Activated CD4-positive, alpha-beta T cell treated with anti-CD3 and anti-CD28 coated beads for 1 hour (primary cell): ENCODE results near the gene COA6.
A peak's percentile ranks its signal among the peaks of the same experiment; 100 is the strongest.
"Not testable (repeated sequence)": the region's sequence is repeated elsewhere in the genome, so short reads cannot be mapped to it uniquely, and the experiment has no call there.

Experiments used
- DNase-seq: peaks from one replicate; pipeline ENCODE4 v3.0.0-alpha.2; 2020

Gene COA6

DNA sequence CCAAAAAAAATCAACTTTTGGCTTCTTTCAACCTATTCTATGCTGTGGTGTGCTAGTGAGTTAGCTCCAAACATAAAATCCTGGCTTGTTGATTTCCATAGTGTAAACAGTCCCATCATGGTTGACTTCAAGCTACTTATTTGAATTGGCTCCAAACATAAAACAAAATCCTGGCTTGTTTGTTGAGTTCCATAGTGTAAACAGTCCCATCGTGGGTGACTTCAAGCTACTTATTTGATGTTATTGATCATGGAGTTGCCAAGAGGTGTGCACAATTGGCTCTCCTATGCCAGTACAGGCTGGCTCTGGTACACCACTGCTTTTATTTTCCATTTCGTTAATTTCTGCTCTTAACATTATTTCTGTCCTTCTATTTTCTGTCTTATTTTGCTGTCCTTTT is 1.8 kb upstream of the COA6 start:
- DNase-seq = no peak

DNA sequence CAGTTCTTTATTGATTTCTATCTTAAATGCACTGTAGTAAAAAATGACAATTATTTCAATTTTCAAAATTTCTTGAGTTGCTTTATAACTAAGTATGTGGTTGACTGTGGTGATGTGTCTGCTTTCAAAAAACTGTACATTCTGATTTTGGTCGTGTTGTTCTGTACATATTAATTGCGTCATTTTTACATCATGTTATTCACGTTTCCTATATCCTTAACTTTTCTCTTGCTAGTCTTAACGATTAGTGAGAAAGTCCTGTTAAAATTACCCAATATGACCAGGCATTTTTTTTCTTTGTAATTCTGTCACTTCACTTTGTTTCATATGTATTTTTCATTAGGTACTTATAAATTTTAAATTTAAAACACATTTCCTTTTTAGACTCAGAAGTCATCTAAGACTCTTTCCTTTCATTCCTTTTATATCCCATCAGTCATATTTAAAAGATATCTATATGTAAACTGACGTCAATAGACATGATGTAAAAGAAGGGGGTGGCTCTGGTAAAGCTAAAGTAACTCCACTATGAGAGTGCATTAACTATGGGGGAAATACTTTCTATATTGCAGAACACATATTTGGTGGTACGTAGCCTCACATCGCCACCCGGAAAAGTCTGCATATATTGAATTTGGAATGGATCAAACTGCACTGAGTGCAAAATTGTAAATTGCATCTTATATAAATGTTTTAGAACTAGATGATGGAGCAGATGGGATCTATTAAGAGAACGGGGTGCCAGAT is 1.1 kb upstream of the COA6 start:
- DNase-seq = no peak

DNA sequence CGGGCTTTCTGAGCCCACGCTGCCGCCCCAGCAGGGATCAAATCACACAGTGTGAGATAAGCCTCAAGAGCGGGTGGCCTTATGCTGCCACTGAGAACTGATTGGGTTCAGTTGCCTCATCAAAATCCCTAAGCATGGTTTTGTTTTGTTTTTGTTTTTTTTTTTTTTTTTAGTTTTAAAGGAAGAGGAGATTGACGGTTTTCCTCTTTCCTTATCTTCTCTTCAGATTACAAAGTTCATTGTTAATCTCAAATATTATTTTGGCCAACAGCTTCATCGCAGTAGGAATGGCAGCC is 651 bp downstream of the COA6 start:
- DNase-seq = no peak

DNA sequence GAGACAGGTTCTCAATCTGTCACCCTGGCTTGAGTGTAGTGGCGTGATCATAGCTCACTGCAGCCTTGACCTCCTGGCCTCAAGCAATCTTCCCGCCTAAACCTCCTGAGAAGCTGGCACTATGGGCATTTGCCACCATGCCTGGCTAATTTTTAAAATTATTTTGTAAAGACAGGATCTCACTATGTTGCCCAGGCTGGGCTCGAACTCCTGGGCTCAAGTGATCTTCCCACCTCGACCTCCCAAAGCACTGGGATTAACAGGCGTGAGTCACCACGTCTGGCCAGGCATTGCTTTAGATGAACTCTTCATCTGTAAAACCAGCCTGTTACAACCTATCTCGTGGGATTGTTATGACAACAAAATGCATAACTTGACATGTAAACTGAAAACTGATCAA is 2.4 kb downstream of the COA6 start:
- no peak for DNase-seq

DNA sequence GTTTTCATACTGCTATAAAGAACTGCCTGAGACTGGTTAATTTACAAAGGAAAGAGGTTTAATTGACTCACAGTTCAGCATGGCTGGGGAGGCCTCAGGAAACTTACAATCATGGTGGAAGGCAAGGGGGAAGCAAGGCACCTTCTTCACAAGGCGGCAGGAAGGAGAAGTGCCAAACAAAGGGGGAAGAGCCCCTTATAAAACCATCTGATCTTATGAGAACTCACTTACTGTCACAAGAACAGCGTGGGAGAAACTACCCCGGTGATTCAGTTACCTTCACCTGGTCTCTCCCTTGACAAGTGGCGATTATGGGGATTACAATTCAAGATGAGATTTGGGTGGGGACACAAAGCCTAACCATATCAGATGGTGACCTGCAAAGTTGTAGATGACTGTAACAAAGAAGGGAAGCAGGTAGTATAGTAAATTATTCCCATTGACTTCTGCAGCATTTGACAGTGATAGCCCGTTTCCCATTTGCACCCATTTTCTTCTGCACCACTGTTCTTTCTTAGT is 6.4 kb downstream of the COA6 start:
- not testable (repeated sequence) for DNase-seq

DNA sequence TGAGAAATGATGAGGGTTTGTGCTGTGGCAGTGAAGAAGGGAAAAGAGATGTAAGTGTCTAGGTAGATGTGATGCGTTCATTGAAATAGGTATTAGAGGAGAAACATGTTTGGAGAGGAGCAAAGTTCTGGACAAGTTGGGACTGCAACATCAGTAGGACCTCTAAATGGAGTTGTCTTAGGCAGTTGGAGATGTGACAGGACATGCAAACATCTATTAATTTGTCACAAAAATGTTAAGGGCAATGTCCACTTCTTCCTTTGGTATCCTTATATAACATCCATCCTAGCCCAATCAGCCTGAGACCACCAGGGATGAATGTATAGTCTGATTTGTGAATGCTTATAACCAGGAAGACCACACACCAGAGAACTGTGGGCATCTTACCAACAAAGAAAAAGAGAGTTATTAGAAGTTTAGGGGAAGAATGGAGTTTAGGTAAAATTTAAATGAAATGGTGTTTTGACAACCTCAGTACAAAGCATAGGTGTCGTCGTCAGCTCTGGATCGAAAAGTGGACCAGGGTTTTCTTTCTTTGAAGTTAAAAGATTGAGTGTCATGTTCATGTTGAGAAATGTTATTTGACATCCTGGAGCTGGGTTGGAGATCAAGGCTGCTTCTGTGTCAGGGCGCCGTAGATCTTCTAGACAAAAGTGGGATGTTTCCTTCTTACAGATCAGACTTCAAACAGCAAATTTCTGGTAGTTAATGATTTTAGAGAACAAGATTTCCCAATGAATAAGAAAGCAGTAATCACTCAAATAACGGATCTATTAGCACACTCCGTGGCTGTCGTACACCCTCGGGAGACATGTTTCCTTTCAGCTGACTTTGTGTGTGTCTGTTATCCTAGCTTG is 8.7 kb downstream of the COA6 start:
- no peak for DNase-seq

DNA sequence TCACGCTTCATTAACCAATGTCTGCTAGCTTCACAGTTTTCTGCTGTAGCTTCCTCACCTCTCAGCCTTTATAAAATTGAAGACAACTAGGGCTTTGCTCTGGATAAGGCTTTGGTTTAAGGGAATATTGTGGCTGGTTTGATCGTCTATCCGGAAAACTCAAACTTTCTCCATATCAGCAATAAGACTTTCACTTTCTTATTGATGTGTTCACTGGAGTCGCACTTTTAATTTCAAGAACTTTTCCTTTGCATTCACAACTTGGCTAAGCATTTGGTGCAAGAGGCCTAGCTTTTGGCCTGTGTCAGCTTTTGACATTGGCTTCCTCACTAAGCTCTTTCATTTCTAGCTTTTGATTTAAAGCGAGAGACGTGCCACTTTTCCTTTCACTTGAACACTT is 12.9 kb downstream of the COA6 start:
- DNase-seq = no peak

DNA sequence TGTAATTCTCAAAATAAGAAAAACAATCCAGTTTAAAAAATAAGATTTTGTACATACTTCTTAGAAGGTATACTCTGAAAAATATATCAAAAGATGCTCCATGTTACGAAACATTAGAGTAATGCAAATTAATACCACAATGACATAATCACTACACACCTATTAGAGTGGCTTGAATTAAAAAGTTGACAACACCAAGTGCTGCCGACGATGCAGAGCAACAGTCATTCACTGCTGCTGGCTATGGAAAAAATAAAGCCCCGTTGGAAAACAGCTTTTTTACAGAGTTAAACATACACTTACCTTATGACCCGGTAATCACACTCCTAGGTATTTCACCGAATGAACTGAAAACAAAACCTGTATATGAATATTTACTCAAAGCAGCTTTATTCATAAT is 14.8 kb downstream of the COA6 start:
- no peak for DNase-seq

DNA sequence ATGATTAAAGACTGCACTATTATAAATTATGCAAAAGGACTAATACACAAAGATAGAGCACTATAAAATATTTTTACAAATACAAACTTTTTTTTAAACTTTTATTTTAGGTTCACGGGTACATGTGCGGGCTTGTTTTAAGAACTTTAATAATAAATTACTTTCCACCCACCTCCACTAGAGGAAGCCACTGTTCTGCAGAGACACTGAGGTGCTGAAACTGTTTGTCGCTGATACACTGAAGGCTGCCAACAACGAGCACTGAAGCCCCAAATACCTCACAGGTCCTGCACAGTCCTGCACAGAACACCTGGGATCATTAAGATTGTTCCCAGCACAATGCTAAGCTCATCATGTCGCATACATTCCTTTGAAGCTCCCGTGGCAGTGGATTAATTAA is 19.9 kb downstream of the COA6 start:
- no peak for DNase-seq

DNA sequence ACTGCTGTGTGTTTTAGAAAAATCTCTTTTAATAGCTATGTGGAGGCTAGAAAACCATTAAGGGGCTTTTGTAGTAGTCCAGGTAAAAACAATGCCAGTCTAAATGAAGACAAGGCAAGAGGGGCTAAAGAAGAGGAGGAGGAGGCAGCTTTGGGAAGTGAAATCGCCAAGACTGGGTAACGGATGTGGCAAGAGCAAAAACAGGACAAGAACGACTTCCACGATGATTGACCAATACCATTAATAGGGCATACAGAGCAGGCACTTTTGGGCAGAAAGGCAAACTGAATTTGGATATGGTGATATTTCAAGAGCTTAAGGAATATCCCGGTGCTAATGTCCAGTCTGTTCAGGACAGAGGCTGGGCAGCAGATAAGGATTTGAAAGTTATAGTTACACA is 22.0 kb downstream of the COA6 start:
- no peak for DNase-seq

DNA sequence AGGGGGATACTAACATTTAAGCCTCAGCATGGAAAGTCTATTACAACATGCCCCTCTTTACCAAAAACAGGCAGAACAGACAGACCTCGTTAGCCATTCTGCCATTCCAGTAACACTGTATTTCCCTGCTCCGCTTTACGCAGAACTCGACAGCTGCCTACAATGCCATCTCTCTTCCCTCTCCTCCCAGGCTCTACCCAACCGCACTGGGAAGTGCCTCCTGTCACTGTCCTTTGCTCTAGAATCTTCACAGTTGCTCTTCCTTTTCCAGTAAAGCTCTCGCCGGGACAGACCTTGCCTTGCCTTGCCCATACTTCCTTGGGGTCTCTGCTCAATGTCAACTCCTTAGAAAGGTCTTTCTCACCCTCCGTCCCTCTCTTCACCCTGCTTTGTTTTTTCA is 22.8 kb downstream of the COA6 start:
- no peak for DNase-seq

DNA sequence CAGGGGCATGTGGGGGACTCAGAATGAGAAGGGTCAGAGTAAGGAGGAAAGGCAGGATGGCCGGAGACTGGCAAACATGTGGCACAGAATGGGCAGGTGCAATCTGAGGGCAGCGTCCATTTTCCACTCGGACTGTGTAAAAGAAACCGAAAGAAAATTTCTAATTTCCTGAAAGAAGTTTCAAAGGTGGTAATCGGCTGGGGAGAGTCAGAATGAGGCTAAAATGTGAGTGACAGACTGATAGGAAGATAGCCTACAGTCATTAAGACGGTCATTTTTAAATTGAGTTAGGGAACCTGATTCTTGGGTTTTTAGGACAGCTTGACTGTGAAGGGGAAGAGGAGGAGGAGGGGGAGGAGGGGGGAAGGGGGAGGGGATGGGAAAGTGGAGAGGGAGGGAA is 23.6 kb downstream of the COA6 start:
- DNase-seq = no peak

DNA sequence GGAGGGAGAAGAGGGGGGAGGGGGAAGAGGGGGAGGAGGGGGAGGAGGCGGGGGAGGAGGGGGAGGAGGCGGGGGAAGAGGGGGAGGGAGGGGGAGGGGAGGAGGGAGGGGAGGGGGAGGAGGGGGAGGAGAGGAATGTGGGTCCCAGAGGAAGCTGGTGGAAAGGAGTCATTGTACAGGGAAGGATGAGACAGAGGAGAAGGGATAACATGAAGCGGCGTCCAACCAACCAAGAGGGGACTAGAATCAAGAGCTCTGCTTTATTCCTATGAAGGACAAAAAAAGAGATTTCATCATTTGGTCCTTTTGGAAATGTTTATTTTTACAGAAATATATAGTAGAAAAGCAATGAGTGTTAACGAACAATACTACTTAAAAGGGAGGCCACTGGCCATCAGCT is 24.5 kb downstream of the COA6 start:
- DNase-seq = no peak

DNA sequence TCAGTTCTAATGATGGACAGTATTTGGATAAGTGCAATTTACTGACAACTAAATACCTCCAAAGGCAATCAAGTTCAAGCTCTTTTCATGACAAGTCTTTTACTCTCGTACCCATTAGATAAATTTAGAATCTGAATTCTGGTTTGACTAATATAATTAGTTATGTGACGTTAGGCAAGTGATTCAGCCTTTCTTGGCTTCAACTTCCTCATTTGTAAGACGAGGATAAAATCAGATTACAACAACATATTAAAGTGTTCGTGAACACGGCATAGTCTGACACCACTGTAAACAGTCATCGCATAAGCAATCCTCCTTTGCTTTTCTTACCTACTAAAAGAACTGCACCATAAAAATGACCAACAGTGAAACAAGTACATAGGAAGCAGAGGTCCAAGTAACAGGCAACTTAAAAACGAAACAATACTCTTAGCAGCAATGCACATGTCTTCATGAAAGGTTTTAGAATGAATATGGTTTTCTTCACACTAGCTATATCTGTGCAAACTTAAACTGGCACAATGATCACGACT is 25.7 kb downstream of the COA6 start:
- no peak for DNase-seq

DNA sequence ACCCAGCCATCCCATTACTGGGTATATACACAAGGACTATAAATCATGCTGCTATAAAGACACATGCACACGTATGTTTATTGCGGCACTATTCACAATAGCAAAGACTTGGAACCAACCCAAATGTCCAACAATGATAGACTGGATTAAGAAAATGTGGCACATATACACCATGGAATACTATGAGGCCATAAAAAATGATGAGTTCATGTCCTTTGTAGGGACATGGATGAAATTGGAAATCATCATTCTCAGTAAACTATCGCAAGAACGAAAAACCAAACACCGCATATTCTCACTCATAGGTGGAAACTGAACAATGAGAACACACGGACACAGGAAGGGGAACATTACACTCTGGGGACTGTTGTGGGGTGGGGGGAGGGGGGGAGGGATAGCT is 26.3 kb downstream of the COA6 start:
- DNase-seq = not testable (repeated sequence)

DNA sequence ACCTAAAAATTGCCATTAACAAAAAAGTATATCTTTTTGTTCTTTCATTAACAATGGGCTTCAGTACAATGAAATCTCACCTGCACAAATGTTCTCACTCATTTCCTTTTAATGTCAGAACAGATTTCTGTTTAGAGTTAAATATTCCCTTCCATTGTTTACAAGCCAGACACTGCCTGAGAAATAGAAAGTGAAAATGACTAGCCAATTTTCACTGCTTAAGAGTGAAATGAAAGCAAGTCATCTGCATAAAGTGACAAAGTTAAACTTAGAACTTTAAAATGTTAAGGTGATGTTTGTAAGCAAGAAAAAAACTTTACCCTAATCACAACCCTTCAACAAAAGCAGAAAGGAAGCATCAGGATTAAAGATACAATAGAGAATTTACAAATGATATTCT is 27.5 kb downstream of the COA6 start:
- no peak for DNase-seq

DNA sequence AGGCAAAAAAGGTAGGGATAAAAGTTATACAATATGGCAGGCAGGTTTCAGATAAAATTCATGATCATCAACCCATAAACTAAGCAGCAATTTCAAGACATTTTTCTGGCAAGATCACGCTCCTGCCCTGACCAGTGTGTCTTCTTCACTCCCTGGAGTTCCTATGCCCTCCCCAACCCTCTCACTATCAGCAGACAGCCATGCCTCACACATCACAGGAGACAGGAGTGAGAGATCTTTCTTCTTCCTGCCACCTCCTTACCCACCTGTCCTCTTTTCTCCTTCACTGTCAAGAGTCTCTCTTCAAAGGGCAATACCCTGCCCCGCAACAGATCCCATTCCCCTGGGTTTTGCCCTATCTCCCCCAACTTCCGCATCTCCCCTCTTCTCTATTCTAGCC is 28.4 kb downstream of the COA6 start:
- DNase-seq = no peak

DNA sequence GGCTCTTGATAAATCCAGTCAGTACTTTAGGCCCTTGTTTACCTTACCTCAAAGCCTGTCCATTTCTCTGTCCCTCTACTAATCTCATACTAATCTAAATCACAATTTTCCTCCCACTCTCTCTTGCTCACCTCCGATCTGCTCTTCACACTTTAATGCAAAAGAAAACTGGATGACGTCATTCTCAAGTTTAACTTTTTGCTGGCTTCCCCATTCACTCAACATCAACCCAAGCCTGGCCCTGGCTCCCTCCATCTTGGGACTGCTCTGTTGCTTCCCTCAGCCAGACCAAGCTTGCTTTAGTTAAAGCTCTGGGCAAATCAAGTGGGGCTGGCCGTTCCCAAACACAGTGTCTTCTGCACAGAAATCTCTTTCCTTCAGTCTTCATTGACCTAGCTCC is 29.7 kb downstream of the COA6 start:
- DNase-seq = no peak

DNA sequence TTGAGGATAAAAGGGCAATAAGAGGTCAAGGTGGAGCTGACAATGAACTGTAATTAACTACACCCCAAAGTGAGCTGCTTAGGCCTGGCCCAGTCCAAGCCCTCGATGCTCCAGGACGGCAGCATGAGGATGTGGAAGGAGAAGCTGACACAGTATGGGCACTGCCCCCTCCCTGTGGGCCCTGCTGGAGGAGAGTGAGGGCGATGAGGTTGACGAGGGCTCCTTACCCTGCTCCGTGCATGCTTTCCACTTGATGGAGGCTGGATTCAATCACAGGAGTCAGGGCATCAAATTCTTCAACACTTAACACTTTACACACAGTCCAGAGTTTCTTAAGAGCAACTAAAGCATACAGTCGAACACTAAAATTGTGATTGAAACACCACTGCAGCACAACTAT is 32.4 kb downstream of the COA6 start:
- DNase-seq = no peak

DNA sequence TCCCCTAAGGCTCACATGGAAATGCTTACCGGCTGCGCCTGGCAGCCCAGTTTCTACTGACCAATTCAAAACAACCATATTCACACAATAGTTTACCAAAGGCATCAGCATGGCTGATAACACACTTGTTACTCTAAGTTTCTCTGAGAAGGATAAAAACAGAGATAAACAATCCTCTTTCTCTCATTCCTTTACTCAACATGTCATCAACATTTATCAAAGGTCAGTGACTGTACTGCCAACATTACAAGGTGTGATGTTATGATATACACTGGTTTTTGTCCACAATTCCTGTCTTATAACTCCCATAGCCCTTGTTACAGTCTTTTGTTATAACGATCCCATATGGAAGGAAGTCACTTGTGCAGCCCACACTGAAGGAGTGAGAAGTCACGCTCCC is 33.6 kb downstream of the COA6 start:
- no peak for DNase-seq

DNA sequence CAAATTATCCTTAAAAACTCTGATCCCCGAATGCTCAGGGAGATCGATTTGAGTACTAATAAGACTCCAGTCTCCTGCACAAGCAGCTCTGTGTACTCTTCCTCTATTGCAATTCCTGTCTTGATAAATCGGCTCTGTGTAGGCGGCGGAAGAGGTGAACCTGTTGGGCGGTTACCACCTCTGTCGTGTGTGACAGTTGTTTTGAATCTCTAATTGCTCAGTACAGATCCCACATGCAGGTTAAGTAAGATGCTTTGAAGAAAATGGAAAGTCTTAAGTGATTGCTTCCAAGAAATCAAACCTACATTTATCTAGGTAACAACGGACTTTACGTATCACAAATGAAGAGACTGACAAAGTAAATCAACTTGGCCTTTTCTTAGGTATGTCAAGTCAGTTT is 35.5 kb downstream of the COA6 start:
- DNase-seq = peak; percentile 46

DNA sequence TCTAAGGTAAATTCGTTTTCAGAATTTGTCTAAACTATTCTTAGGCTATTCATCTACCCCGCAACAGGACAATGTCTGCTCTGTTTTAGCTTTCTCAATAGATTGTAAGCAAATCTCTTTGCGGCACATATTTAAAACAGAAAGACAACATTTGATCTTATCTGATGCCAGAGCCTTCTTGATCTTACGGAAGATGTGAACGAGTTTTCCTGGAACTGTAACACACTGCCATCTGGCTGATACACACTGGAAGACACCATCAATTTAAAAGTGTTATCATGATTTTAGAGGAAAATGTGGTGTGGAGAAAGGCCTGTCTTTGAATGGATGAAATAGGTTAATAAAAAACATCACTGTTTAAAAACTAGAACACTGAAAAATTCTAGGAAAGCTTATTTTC is 36.1 kb downstream of the COA6 start:
- no peak for DNase-seq

DNA sequence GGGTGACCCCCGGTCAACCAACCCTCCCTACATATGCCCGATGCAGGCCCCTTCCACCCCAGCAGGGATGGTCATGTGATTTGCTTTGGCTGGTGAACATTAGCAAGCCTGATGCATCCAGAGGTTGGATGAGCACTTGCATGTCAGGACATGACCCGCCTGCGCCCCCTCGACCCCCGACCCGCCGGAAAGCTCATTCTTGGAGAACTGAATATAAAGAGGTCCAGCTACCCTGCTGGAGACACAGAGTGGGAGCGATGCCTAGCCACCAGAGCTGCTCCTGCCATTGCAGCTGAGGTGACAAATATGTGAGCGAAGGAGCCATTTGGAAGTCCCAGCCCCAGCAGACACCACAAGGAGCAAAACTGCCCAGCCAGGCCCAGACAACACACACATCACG is 39.6 kb downstream of the COA6 start:
- no peak for DNase-seq

DNA sequence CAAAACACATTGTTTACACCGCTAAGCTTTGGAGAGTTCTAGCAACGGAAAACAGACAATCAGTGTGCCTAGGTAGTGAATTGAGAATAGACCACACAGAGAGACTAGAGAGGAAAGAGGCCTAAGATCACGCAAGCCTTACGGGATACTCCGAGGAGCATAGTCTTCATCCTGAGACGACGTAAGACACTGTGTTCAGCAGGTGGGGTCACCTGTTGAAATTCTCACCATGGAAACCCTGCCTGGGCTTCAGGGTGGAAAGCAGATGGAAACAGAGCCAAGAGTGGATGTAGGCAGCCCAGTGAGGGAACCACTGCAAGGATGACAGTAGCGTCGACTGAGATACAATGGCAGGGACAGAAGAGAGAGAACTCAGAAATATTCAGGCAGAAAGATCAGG is 40.2 kb downstream of the COA6 start:
- DNase-seq = no peak
